ENCODE data around the gene TMEM92. TPM values are rescaled to one million over a fixed set of nuclear protein-coding genes. Genes with fewer than 3 reads are reported as not detected.
A peak's percentile ranks its signal among the peaks of the same experiment; 100 is the strongest.
"Not testable (repeated sequence)": the region's sequence is repeated elsewhere in the genome, so short reads cannot be mapped to it uniquely, and the experiment has no call there.

The TMEM92 gene
- total RNA-seq, 1 donor from 2014 or later: 1.6 TPM

GRCh38 chr17:50285941-50286340, 11.7 kb downstream of the TMEM92 start:
- TF ChIP-seq, protein P1, sequence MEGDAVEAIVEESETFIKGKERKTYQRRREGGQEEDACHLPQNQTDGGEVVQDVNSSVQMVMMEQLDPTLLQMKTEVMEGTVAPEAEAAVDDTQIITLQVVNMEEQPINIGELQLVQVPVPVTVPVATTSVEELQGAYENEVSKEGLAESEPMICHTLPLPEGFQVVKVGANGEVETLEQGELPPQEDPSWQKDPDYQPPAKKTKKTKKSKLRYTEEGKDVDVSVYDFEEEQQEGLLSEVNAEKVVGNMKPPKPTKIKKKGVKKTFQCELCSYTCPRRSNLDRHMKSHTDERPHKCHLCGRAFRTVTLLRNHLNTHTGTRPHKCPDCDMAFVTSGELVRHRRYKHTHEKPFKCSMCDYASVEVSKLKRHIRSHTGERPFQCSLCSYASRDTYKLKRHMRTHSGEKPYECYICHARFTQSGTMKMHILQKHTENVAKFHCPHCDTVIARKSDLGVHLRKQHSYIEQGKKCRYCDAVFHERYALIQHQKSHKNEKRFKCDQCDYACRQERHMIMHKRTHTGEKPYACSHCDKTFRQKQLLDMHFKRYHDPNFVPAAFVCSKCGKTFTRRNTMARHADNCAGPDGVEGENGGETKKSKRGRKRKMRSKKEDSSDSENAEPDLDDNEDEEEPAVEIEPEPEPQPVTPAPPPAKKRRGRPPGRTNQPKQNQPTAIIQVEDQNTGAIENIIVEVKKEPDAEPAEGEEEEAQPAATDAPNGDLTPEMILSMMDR (conservative IDR thresholded peaks at IDR 0.05): no peak
- peaks cover 14% of the 10 kb centered on the region for H3K27me3 Mint-ChIP-seq
- no peaks in the 10 kb centered on the region for H3K36me3 Mint-ChIP-seq
- H3K4me1 Mint-ChIP-seq (ENCODE audit: unreplicated experiment): peaks cover 35% of the 10 kb centered on the region
- no peak overlapping the region for H3K4me3 Mint-ChIP-seq
- H3K9me3 Mint-ChIP-seq: no peaks in the 10 kb centered on the region
- no peak for DNase-seq (ENCODE audit: extremely low spot score, unreplicated experiment)
- H3K27ac Mint-ChIP-seq: no peak overlapping the region

DNA sequence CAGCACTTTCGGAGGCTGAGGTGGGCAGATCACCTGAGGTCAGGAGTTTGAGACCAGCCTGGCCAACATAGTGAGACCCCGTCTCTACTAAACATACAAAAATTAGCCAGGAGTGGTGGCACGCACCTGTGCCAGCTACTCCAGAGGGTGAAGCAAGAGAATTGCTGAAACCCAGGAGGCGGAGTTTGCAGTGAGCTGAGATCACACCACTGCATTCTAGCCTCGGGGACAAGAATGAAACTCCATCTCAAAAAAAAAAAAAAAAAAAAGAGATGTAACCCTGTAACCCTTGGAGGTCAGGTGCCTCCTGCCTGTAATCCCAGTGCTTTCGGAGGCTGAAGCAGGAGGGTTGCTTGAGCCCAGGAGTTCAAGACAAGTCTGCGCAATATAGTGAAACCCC, 13.0 kb downstream of the TMEM92 start:
- Mint-ChIP-seq H3K27me3 (peaks cover 11% of the 10 kb centered on the region), H3K4me1 (ENCODE audit: unreplicated experiment) (peaks cover 35% of the 10 kb centered on the region)
- H3K9me3 Mint-ChIP-seq; DNase-seq (ENCODE audit: extremely low spot score, unreplicated experiment); H3K4me3 Mint-ChIP-seq; H3K36me3 Mint-ChIP-seq; H3K27ac Mint-ChIP-seq: not testable (repeated sequence)

DNA sequence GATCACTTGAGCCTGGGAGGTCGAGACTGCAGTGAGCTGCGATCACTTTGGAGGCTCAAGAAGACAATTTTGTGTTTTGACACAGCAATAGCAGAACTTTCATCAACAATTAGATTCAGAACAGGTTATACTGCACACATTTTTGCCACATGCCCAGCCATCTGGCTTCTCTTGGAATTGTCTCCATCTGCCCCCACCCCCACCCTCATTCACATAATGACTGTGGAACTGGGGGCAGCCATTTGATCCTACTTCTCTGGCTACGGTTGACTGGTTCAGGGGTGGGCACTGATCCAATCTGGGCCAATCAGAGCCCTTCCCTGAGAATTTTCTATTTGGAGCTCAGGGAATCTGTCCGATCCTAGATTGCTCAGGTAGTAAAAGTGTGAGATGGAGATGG, 14.0 kb downstream of the TMEM92 start:
- Mint-ChIP-seq H3K4me1 (ENCODE audit: unreplicated experiment) (peaks cover 35% of the 10 kb centered on the region), H3K4me3 (no peak overlapping the region), H3K27ac (no peak overlapping the region), H3K36me3 (no peaks in the 10 kb centered on the region), H3K27me3 (peaks cover 6% of the 10 kb centered on the region), H3K9me3 (no peaks in the 10 kb centered on the region)
- TF ChIP-seq, protein P1 (conservative IDR thresholded peaks at IDR 0.05): no peak
- DNase-seq (ENCODE audit: extremely low spot score, unreplicated experiment): no peak

DNA sequence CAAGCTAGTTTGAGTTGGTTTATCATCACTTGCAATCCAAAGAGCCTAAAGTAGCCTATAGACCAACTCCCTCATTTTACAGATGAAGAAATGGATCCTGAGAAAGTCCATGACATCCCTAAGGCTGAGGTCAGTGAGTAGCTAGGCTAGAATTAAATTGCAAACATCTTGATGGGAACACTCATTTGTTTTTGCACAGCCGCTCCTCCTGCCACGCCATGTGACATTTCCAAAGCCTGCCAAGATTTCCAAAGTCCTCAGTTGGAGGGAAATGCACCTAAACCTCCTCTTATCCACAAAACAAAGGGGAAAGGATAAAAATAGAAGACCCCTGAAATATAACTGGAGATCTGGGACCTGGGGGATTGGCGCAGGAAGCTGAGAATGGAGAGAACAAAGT, 15.0 kb downstream of the TMEM92 start:
- Mint-ChIP-seq H3K4me3 (no peak overlapping the region), H3K4me1 (ENCODE audit: unreplicated experiment) (peaks cover 28% of the 10 kb centered on the region), H3K9me3 (no peaks in the 10 kb centered on the region), H3K27me3 (peaks cover 6% of the 10 kb centered on the region), H3K27ac (no peak overlapping the region), H3K36me3 (no peaks in the 10 kb centered on the region)
- TF ChIP-seq, protein P1 (conservative IDR thresholded peaks at IDR 0.05): no peak
- DNase-seq (ENCODE audit: extremely low spot score, unreplicated experiment): no peak

- Mint-ChIP-seq H3K27me3 (peaks cover 6% of the 10 kb centered on the region), H3K4me3 (peak overlapping the region; percentile 17), H3K4me1 (ENCODE audit: unreplicated experiment) (peaks cover 23% of the 10 kb centered on the region), H3K27ac (peak overlapping the region; percentile 82), H3K9me3 (no peaks in the 10 kb centered on the region), H3K36me3 (no peaks in the 10 kb centered on the region)
- DNase-seq (ENCODE audit: extremely low spot score, unreplicated experiment): no peak
- TF ChIP-seq, protein P1 (conservative IDR thresholded peaks at IDR 0.05): no peak
These were observed 15.9 kb downstream of the TMEM92 start for GRCh38 chr17:50289991-50290702.

GRCh38 chr17:50290933-50291332, 16.7 kb downstream of the TMEM92 start:
- Mint-ChIP-seq H3K27me3 (peaks cover 6% of the 10 kb centered on the region), H3K27ac (no peak overlapping the region), H3K36me3 (no peaks in the 10 kb centered on the region), H3K9me3 (no peaks in the 10 kb centered on the region), H3K4me1 (ENCODE audit: unreplicated experiment) (peaks cover 23% of the 10 kb centered on the region), H3K4me3 (no peak overlapping the region)
- no peak for DNase-seq (ENCODE audit: extremely low spot score, unreplicated experiment)
- TF ChIP-seq, protein P1 (conservative IDR thresholded peaks at IDR 0.05): no peak

All from type B pancreatic cell (in vitro differentiated cells).